Measurements from ENCODE around the gene SUCO. TPM values are rescaled to one million over a fixed set of nuclear protein-coding genes. Genes with fewer than 3 reads are reported as not detected.

SUCO gene
- total RNA-seq, 1 experiment from 2014 or later, result 84.6 TPM

- TF ChIP-seq, protein P1, sequence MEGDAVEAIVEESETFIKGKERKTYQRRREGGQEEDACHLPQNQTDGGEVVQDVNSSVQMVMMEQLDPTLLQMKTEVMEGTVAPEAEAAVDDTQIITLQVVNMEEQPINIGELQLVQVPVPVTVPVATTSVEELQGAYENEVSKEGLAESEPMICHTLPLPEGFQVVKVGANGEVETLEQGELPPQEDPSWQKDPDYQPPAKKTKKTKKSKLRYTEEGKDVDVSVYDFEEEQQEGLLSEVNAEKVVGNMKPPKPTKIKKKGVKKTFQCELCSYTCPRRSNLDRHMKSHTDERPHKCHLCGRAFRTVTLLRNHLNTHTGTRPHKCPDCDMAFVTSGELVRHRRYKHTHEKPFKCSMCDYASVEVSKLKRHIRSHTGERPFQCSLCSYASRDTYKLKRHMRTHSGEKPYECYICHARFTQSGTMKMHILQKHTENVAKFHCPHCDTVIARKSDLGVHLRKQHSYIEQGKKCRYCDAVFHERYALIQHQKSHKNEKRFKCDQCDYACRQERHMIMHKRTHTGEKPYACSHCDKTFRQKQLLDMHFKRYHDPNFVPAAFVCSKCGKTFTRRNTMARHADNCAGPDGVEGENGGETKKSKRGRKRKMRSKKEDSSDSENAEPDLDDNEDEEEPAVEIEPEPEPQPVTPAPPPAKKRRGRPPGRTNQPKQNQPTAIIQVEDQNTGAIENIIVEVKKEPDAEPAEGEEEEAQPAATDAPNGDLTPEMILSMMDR (IDR thresholded peaks at IDR 0.05; ENCODE audit: unreplicated experiment), result no peak
- peak overlapping the region; percentile 86 for H3K27ac Mint-ChIP-seq (ENCODE audit: unreplicated experiment)
- intact Hi-C loops (cut with micrococcal nuclease; ENCODE audit: unreplicated experiment), result loop anchor here (2.0 to 5.0 kb wide), 2 partner anchors 30 to 52 kb away; no protein-coding TSS in a partner anchor
- CTCF ChIA-PET, result interaction anchor here (1.0 to 2.1 kb wide), 2 partner anchors 29 to 80 kb away, joined by 3 to 8 read pairs; no protein-coding TSS in a partner anchor
- peak overlapping the region; percentile 42 for H3K4me3 Mint-ChIP-seq (ENCODE audit: low read depth, unreplicated experiment)
- H3K27me3 Mint-ChIP-seq (ENCODE audit: unreplicated experiment), result no peaks in the 10 kb centered on the region
- H3K36me3 Mint-ChIP-seq (ENCODE audit: insufficient read depth, unreplicated experiment), result peaks cover 11% of the 10 kb centered on the region
- BruUV-seq (replicated peaks), result TSS peak; percentile 93
- H3K9me3 Mint-ChIP-seq (ENCODE audit: low read depth, unreplicated experiment), result peaks cover 6% of the 10 kb centered on the region
- H3K4me1 Mint-ChIP-seq (ENCODE audit: low read depth, unreplicated experiment), result peaks cover 67% of the 10 kb centered on the region
- DNase-seq, result peak; percentile 55
Measured at GRCh38 chr1:172638885-172639831, 106.2 kb downstream of the SUCO start.

DNA sequence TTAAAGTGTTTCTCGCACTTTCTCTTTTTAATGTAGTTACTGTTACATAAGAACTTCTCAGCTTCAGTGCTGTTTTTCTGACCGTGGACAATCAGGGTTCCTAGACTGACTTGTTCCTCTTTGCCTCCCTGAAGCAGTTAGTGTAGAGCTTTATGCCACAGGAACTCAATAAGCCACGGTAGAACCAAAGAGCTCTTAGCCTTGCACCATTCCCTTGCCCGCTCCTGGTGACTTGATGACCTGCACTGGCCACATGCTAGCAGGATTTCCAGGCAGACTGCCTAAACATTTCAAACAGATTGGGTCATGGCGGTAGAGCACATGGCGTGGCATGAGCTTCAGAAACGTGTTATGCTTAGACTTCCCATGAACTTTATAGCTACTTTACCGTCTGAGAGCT, 107.2 kb downstream of the SUCO start:
- Mint-ChIP-seq H3K4me1 (ENCODE audit: low read depth, unreplicated experiment) (peaks cover 77% of the 10 kb centered on the region), H3K27me3 (ENCODE audit: unreplicated experiment) (no peaks in the 10 kb centered on the region), H3K27ac (ENCODE audit: unreplicated experiment) (peak overlapping the region; percentile 86), H3K4me3 (ENCODE audit: low read depth, unreplicated experiment) (no peak overlapping the region), H3K9me3 (ENCODE audit: low read depth, unreplicated experiment) (peaks cover 6% of the 10 kb centered on the region), H3K36me3 (ENCODE audit: insufficient read depth, unreplicated experiment) (peaks cover 11% of the 10 kb centered on the region)
- TF ChIP-seq, protein P1 (IDR thresholded peaks at IDR 0.05; ENCODE audit: unreplicated experiment), result no peak
- CTCF ChIA-PET, result interaction anchor here (1.0 to 2.1 kb wide), 2 partner anchors 30 to 79 kb away, joined by 3 to 8 read pairs; no protein-coding TSS in a partner anchor
- no TSS peak for BruUV-seq (replicated peaks)
- DNase-seq, result no peak
- intact Hi-C loops (cut with micrococcal nuclease; ENCODE audit: unreplicated experiment), result no loop called here

DNA sequence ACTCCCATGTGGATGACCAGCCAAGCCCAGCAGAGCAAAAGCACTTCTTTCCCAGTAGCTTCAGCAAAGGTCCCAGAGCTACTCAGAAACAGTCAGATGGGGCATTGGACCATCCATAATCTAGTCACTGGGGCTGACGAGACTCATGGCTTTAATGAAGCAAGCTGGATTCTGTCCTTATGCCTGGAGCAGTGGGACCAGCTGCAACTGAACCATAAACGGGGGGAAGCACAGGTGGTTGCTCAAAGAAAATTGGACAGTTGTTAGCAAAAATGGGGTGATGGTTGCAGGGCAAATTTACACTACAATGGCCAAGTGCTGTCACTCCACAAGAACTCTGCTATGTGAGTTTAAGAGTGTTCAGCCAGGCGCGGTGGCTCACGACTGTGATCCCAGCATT, 108.5 kb downstream of the SUCO start:
- DNase-seq, result no peak
- Mint-ChIP-seq H3K4me3 (ENCODE audit: low read depth, unreplicated experiment) (no peak overlapping the region), H3K27me3 (ENCODE audit: unreplicated experiment) (no peaks in the 10 kb centered on the region), H3K27ac (ENCODE audit: unreplicated experiment) (no peak overlapping the region), H3K4me1 (ENCODE audit: low read depth, unreplicated experiment) (peaks cover 80% of the 10 kb centered on the region), H3K9me3 (ENCODE audit: low read depth, unreplicated experiment) (peaks cover 6% of the 10 kb centered on the region), H3K36me3 (ENCODE audit: insufficient read depth, unreplicated experiment) (peaks cover 11% of the 10 kb centered on the region)
- TF ChIP-seq, protein P1 (IDR thresholded peaks at IDR 0.05; ENCODE audit: unreplicated experiment), result no peak
- intact Hi-C loops (cut with micrococcal nuclease; ENCODE audit: unreplicated experiment), result no loop called here
- BruUV-seq (replicated peaks), result no TSS peak
- CTCF ChIA-PET, result no interaction called here

DNA sequence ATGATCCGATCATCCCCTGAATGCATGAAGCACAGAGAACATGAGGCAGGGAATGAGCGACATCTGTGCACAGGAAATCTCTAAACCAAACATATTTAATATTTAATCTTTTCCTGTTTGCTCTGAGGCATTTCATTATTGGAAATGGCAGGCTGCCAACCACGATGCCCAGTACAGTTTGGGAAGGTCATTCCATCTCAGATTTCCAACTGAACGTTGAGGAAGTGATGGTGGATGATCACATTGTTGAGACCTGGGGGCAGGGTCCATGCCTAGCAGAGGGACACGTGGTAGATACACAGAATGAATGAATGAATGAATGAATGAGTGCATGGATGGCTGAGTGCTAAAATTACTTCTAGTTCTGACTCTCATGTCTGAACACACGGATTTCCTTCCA, 110.0 kb downstream of the SUCO start:
- peak; percentile 81 for DNase-seq
- peak overlapping the region; percentile 23 for H3K4me3 Mint-ChIP-seq (ENCODE audit: low read depth, unreplicated experiment)
- BruUV-seq (replicated peaks), result no TSS peak
- peak overlapping the region; percentile 90 for H3K27ac Mint-ChIP-seq (ENCODE audit: unreplicated experiment)
- intact Hi-C loops (cut with micrococcal nuclease; ENCODE audit: unreplicated experiment), result no loop called here
- TF ChIP-seq, protein P1 (IDR thresholded peaks at IDR 0.05; ENCODE audit: unreplicated experiment), result no peak
- no peaks in the 10 kb centered on the region for H3K27me3 Mint-ChIP-seq (ENCODE audit: unreplicated experiment)
- H3K36me3 Mint-ChIP-seq (ENCODE audit: insufficient read depth, unreplicated experiment), result peaks cover 5% of the 10 kb centered on the region
- peaks cover 3% of the 10 kb centered on the region for H3K9me3 Mint-ChIP-seq (ENCODE audit: low read depth, unreplicated experiment)
- CTCF ChIA-PET, result no interaction called here
- H3K4me1 Mint-ChIP-seq (ENCODE audit: low read depth, unreplicated experiment), result peaks cover 66% of the 10 kb centered on the region
